UCSD-AML1 (cell line): ENCODE data around the gene NBPF9.
"Not testable (repeated sequence)": the region's sequence is repeated elsewhere in the genome, so short reads cannot be mapped to it uniquely, and the experiment has no call there.

Experiments used
- DNase-seq: peaks from one replicate; lab custom pipeline; 2025; ENCODE audit not compliant: unreplicated experiment; lab: John Stamatoyannopoulos, UW

The NBPF9 gene

GRCh38 chr1:149013513-149013912, 89.8 kb downstream of the NBPF9 start:
- not testable (repeated sequence) for DNase-seq

- DNase-seq: not testable (repeated sequence)
These were observed 90.8 kb downstream of the NBPF9 start for GRCh38 chr1:149012599-149012998.

- not testable (repeated sequence) for DNase-seq
These were observed 93.6 kb downstream of the NBPF9 start for GRCh38 chr1:149009761-149010160.

DNA sequence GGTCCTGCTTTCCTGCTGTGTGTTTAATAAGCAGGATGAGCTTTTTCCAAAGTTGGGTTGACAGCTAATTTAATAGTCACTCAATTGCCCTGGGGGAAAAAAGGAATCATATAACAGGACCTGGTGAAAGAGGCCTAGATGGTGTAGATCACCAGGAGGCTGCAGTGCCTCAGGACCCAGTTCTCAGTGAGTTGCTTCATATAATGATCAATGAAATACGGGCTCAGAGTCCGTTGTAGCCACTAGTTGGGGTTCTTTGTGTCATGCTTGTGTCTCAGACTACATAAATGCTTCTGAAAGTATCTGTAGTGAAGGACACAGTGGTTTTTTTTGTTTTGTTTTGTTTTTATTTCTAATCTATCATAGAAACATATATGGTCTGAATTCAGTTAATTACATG, 94.6 kb downstream of the NBPF9 start:
- not testable (repeated sequence) for DNase-seq

DNA sequence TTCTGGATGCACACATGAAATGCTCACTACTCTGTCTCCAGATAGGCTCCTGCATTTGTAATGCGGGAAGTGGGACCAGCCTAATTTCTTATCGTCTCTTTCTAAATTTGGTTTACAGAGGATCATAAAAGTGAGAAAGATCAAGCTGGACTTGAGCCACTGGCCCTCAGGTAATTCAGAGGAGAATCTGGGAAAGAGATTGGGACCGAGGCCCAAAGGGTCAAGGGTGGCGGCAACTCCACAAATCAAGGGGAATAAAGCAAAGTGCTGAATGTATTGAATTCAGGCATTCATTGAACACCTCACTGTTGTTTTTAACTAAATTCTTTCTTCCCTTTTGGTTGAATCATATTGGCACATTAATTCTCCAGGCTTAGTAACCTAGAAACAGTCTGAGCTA, 95.0 kb downstream of the NBPF9 start:
- DNase-seq: not testable (repeated sequence)
